B cell (primary cell): ENCODE measurements around the gene KLF8. TPM values are rescaled to one million over a fixed set of nuclear protein-coding genes. Genes with fewer than 3 reads are reported as not detected.

Experiments
- ATAC-seq: fragments of 200-7000 bp; cut with Tn5 transposase; one replicate; pipeline ENCODE4 v1.10.0; 2021; ENCODE audit warnings: low read depth, mild to moderate bottlenecking, moderate number of reproducible peaks, moderate library complexity
- CTCF ChIA-PET: fragments of 350-600 bp; sonication (Branson Sonifier 250); formaldehyde crosslinking; loops from one replicate; lab custom pipeline; 2021; ENCODE audit warnings: antibody characterized with exemption, inconsistent platforms; lab: Charles Lee
- POLR2A ChIA-PET: fragments of 350-600 bp; sonication (Branson Sonifier 250); formaldehyde crosslinking; loops from one replicate; lab custom pipeline; 2021; ENCODE audit warnings: antibody characterized with exemption; lab: Charles Lee
- DNase-seq: peaks from one replicate; pipeline ENCODE4 v3.0.0; 2013
- H2AFZ ChIP-seq: 2 replicates; pipeline ENCODE4 v1.6.1; 2012; ENCODE audit warnings: mild to moderate bottlenecking, low read depth, low read length; ENCODE audit not compliant: insufficient read depth, poor library complexity, severe bottlenecking
- H3K27ac ChIP-seq, 2 donors: 1 replicate in 1 of 2; 2 replicates in 1 of 2; pipeline ENCODE4 v1.5.1; 2012 to 2013; ENCODE audit warnings: low read length in 2 of 2, mild to moderate bottlenecking in 2 of 2, moderate library complexity in 1 of 2
- H3K27me3 ChIP-seq, 4 experiments: fragments of 200-600 bp in 1 of 4; sonication (generic) in 1 of 4; replicated peaks in 1 of 4; 1 replicate in 2 of 4; 2 replicates in 2 of 4; pipeline versions ENCODE4 v1.6.1 to v1.7.0; 2013 to 2016; ENCODE audit warnings: low read length in 3 of 4, mild to moderate bottlenecking in 2 of 4, mixed read lengths in 1 of 4, moderate library complexity in 1 of 4; ENCODE audit not compliant: insufficient read depth in 4 of 4, control insufficient read depth in 3 of 4; ENCODE audit errors: control extremely low read depth in 1 of 4
- H3K36me3 ChIP-seq, 2 experiments: replicated peaks in 1 of 2; 1 replicate in 1 of 2; 2 replicates in 1 of 2; pipeline versions ENCODE4 v1.6.1 to v1.7.1; 2013; ENCODE audit warnings: low read length in 1 of 2; ENCODE audit not compliant: insufficient read depth in 2 of 2, control insufficient read depth in 1 of 2; ENCODE audit errors: control extremely low read depth in 1 of 2, extremely low read depth in 1 of 2
- H3K4me1 ChIP-seq, 2 donors: fragments of 200-600 bp in 1 of 2; sonication (generic) in 1 of 2; 1 replicate in 1 of 2; 2 replicates in 1 of 2; pipeline versions ENCODE4 v1.5.1 to v1.6.1; 2013 to 2017; ENCODE audit warnings: low read length in 2 of 2; ENCODE audit not compliant: control insufficient read depth in 2 of 2, insufficient read depth in 2 of 2
- H3K4me2 ChIP-seq: replicated peaks from 2 replicates; pipeline ENCODE3; 2012; ENCODE audit warnings: mild to moderate bottlenecking, low read depth, low read length; ENCODE audit not compliant: poor library complexity, severe bottlenecking
- H3K4me3 ChIP-seq, 5 experiments: fragments of 200-600 bp in 1 of 5; sonication (generic) in 1 of 5; 1 replicate in 3 of 5; 2 replicates in 2 of 5; pipeline versions ENCODE4 v1.5.1 to v1.7.0; 2011 to 2016; ENCODE audit warnings: low read length in 4 of 5, mild to moderate bottlenecking in 4 of 5, low read depth in 2 of 5, control low read depth in 1 of 5, moderate library complexity in 1 of 5; ENCODE audit not compliant: insufficient read depth in 1 of 5; ENCODE audit errors: control extremely low read depth in 1 of 5, extremely low read depth in 1 of 5
- H3K79me2 ChIP-seq: fragments of 200-600 bp; sonication (generic); one replicate; pipeline ENCODE4 v1.6.0; 2016; ENCODE audit warnings: low read length; ENCODE audit not compliant: control insufficient read depth, insufficient read depth
- H3K9ac ChIP-seq: fragments of 200-600 bp; sonication (generic); 2 replicates; pipeline ENCODE4 v1.6.1; 2017; ENCODE audit warnings: mild to moderate bottlenecking, low read length, moderate library complexity
- H3K9me3 ChIP-seq, 3 donors: one replicate each; pipeline versions ENCODE4 v1.6.1 to v1.7.1; 2013; ENCODE audit warnings: low read length in 2 of 3; ENCODE audit not compliant: control insufficient read depth in 2 of 3, insufficient read depth in 1 of 3; ENCODE audit errors: control extremely low read depth in 1 of 3
- H4K20me1 ChIP-seq: 2 replicates; pipeline ENCODE4 v1.6.0; 2012; ENCODE audit warnings: mild to moderate bottlenecking, low read length; ENCODE audit not compliant: insufficient read depth, control insufficient read depth, poor library complexity, severe bottlenecking
- H3K27ac Mint-ChIP-seq: one replicate; pipeline ENCODE4 v1.8.0; 2021; ENCODE audit warnings: mixed read lengths
- H3K27me3 Mint-ChIP-seq: one replicate; pipeline ENCODE4 v1.8.0; 2021; ENCODE audit warnings: mixed read lengths
- H3K4me1 Mint-ChIP-seq: one replicate; pipeline ENCODE4 v1.8.0; 2021; ENCODE audit warnings: mixed read lengths
- H3K4me3 Mint-ChIP-seq: one replicate; pipeline ENCODE4 v1.8.0; 2021; ENCODE audit warnings: mixed read lengths
- H3K9me3 Mint-ChIP-seq: one replicate; pipeline ENCODE4 v1.8.0; 2022; ENCODE audit warnings: mixed read lengths; ENCODE audit not compliant: insufficient read depth
- CTCF ChIP-seq: fragments of 200-600 bp; IDR thresholded peaks from one replicate; pipeline ENCODE4 v1.8.0; 2022; ENCODE audit warnings: antibody characterized with exemption, mild to moderate bottlenecking
- EZH2 ChIP-seq: IDR thresholded peaks from 2 replicates; pipeline ENCODE4 v1.6.1; 2012; ENCODE audit warnings: borderline replicate concordance, low read depth, mild to moderate bottlenecking, moderate library complexity, low read length; ENCODE audit not compliant: insufficient read depth, poor library complexity, severe bottlenecking
- WGBS: methylation state at CpG from one replicate; pipeline ENCODE4 v1.1.5; 2013; ENCODE audit warnings: missing lambda C conversion rate; ENCODE audit not compliant: insufficient coverage; 5-methylcytosine and 5-hydroxymethylcytosine counted together
- intact Hi-C: fragments of 100-400 bp; cut with micrococcal nuclease; formaldehyde crosslinking; loops from one replicate; pipeline ENCODE4 v1.10.0; 2022
- polyA plus RNA-seq: library from polyadenylated mRNA; depleted of rRNA; stranded (reverse); fragments of >200 nt; gene quantifications from 2 replicates; pipeline ENCODE4 v1.2.3, GENCODE V29; 2012
- total RNA-seq, 2 donors: library from RNA; stranded (reverse); fragments of 120-200 nt in 1 of 2; gene quantifications; 1 replicate in 1 of 2; 2 replicates in 1 of 2; pipeline versions ENCODE4 v1.2.3 to v1.2.4, GENCODE V29; 2013 to 2022

Gene KLF8
- total and polyA plus RNA-seq, 2 donors (not counting 1 experiment from before 2014, with no cell fraction given): 42.7 to 72.9 TPM

GRCh38 chrX:56318076-56318475 lies 85.9 kb downstream of the KLF8 start:
- H3K4me1 ChIP-seq: no peaks in the 10 kb centered on the region
- TF ChIP-seq EZH2 (no peak), CTCF (no peak)
- H3K79me2 ChIP-seq: no peaks in the 10 kb centered on the region
- ATAC-seq (no peak), DNase-seq (no peak)
- H3K4me3 ChIP-seq: no peak overlapping the region
- H3K27me3 ChIP-seq: no peaks in the 10 kb centered on the region
- no peak overlapping the region for H3K27ac ChIP-seq
- H3K27me3 Mint-ChIP-seq: no peaks in the 10 kb centered on the region
- no peak overlapping the region for H3K9ac ChIP-seq
- H2AFZ ChIP-seq: no peak overlapping the region
- ChIA-PET POLR2A (no interaction called here), CTCF (no interaction called here)
- no peak overlapping the region for H3K4me2 ChIP-seq
- 50% methylated on average over 1 of the region's 2 CpGs for WGBS
- H3K9me3 Mint-ChIP-seq: no peaks in the 10 kb centered on the region
- peaks cover 2% of the 10 kb centered on the region for H3K4me1 Mint-ChIP-seq
- H3K36me3 ChIP-seq: no peaks in the 10 kb centered on the region
- no peaks in the 10 kb centered on the region for H4K20me1 ChIP-seq
- no peak overlapping the region for H3K27ac Mint-ChIP-seq
- intact Hi-C loops: no loop called here
- peaks cover 0 to 22% (median 0%) of the 10 kb centered on the region in 3 donors for H3K9me3 ChIP-seq
- no peak overlapping the region for H3K4me3 Mint-ChIP-seq

GRCh38 chrX:56319165-56319564 lies 87.0 kb downstream of the KLF8 start:
- ATAC-seq (no peak), DNase-seq (no peak)
- Histone ChIP-seq H3K4me1 (no peaks in the 10 kb centered on the region), H3K27ac (no peak overlapping the region), H3K4me3 (no peak overlapping the region), H3K4me2 (no peak overlapping the region), H3K36me3 (no peaks in the 10 kb centered on the region), H3K27me3 (no peaks in the 10 kb centered on the region), H3K9me3 (peaks cover 0 to 22% (median 0%) of the 10 kb centered on the region in 3 donors), H4K20me1 (no peaks in the 10 kb centered on the region), H3K79me2 (no peaks in the 10 kb centered on the region), H2AFZ (no peak overlapping the region), H3K9ac (no peak overlapping the region)
- ChIA-PET POLR2A (no interaction called here), CTCF (no interaction called here)
- TF ChIP-seq CTCF (no peak), EZH2 (no peak)
- intact Hi-C loops: no loop called here
- H3K27ac Mint-ChIP-seq: no peak overlapping the region
- H3K4me1 Mint-ChIP-seq: peaks cover 1% of the 10 kb centered on the region
- no peak overlapping the region for H3K4me3 Mint-ChIP-seq
- H3K9me3 Mint-ChIP-seq: no peaks in the 10 kb centered on the region
- H3K27me3 Mint-ChIP-seq: no peaks in the 10 kb centered on the region
